ENCODE measurements around the gene COL21A1. TPM values are rescaled to one million over a fixed set of nuclear protein-coding genes. Genes with fewer than 3 reads are reported as not detected.
"Not testable (repeated sequence)": the region's sequence is repeated elsewhere in the genome, so short reads cannot be mapped to it uniquely, and the experiment has no call there.

Gene COL21A1
- total RNA-seq, 6 experiments from 2014 or later, result not detected

GRCh38 chr6:56270812-56271441 lies 23.5 kb upstream of the COL21A1 start:
- Mint-ChIP-seq H3K9me3 (peaks cover 5% of the 10 kb centered on the region; the same call in 1 of the 2 replicates), H3K4me3 (no peak overlapping the region), H3K36me3 (ENCODE audit: low read depth) (no peaks in the 10 kb centered on the region), H3K27me3 (ENCODE audit: insufficient read depth) (peaks cover 17% of the 10 kb centered on the region), H3K27ac (no peak overlapping the region), H3K4me1 (ENCODE audit: low read depth) (no peaks in the 10 kb centered on the region)
- TF ChIP-seq CTCF (IDR thresholded peaks at IDR 0.05), result no peak
- no peak for DNase-seq

- no peaks in the 10 kb centered on the region for H3K4me1 Mint-ChIP-seq (ENCODE audit: low read depth)
- H3K27me3 Mint-ChIP-seq (ENCODE audit: insufficient read depth), result peaks cover 17% of the 10 kb centered on the region
- H3K4me3 Mint-ChIP-seq, result no peak overlapping the region
- H3K27ac Mint-ChIP-seq, result no peak overlapping the region
- no peaks in the 10 kb centered on the region for H3K36me3 Mint-ChIP-seq (ENCODE audit: low read depth)
- peaks cover 5% of the 10 kb centered on the region; the same call in 1 of the 2 replicates for H3K9me3 Mint-ChIP-seq
- TF ChIP-seq CTCF (IDR thresholded peaks at IDR 0.05), result no peak
- no peak for DNase-seq
Measured at GRCh38 chr6:56268266-56268665, 20.9 kb upstream of the COL21A1 start.

- H3K27me3 Mint-ChIP-seq (ENCODE audit: insufficient read depth), result peaks cover 8% of the 10 kb centered on the region
- H3K4me1 Mint-ChIP-seq (ENCODE audit: low read depth), result no peaks in the 10 kb centered on the region
- H3K27ac Mint-ChIP-seq, result no peak overlapping the region
- no peak overlapping the region for H3K4me3 Mint-ChIP-seq
- TF ChIP-seq CTCF (IDR thresholded peaks at IDR 0.05), result no peak
- H3K9me3 Mint-ChIP-seq, result peaks cover 5% of the 10 kb centered on the region; the same call in 1 of the 2 replicates
- DNase-seq, result no peak
- H3K36me3 Mint-ChIP-seq (ENCODE audit: low read depth), result no peaks in the 10 kb centered on the region
Measured at GRCh38 chr6:56266011-56266410, 18.6 kb upstream of the COL21A1 start.

DNA sequence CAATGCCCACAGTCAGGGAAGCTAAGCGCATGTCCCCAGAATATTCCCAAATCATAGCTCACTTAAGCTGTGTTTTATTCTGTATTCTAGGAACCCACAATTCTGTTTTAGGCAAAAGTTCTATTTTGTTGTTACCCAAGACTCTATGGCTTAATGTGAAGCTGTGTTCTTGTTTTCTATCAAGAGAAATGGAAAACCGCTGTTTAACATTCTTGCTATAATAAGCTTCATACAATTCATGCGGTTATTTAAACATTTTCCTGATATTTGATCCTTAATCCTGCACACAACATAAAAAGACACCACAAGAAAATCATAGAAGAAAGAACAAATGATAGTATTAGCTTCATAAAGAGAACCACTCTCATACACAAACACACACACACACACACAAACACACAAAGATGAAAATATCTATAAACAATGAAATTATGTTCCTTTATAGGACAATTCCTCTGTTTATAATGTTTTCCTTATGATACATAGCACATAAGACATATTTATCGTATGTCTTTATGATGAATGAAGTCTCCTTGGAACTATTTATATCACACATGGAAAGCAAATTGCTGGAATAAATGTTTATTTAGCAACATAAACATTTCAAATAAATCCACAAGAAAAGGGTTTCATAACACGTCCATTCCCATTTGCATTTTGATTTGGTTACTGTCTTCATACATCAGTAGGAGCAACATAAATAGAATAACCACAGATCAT lies 16.4 kb upstream of the COL21A1 start:
- no peak overlapping the region for H3K27ac Mint-ChIP-seq
- H3K9me3 Mint-ChIP-seq, result no peaks in the 10 kb centered on the region
- H3K4me3 Mint-ChIP-seq, result no peak overlapping the region
- H3K27me3 Mint-ChIP-seq (ENCODE audit: insufficient read depth), result peaks cover 2% of the 10 kb centered on the region
- no peak for TF ChIP-seq CTCF (IDR thresholded peaks at IDR 0.05)
- DNase-seq, result no peak
- H3K36me3 Mint-ChIP-seq (ENCODE audit: low read depth), result no peaks in the 10 kb centered on the region
- no peaks in the 10 kb centered on the region for H3K4me1 Mint-ChIP-seq (ENCODE audit: low read depth)

GRCh38 chr6:56260593-56260992 lies 13.2 kb upstream of the COL21A1 start:
- H3K27ac Mint-ChIP-seq; H3K9me3 Mint-ChIP-seq; H3K36me3 Mint-ChIP-seq (ENCODE audit: low read depth): not testable (repeated sequence)

More at GRCh38 chr6:56260593-56260992, 13.2 kb upstream of the COL21A1 start:
- not testable (repeated sequence) for H3K4me1 Mint-ChIP-seq (ENCODE audit: low read depth); DNase-seq; H3K4me3 Mint-ChIP-seq; H3K27me3 Mint-ChIP-seq (ENCODE audit: insufficient read depth)
